Type B pancreatic cell (in vitro differentiated cells): Measurements from ENCODE around the gene COL4A2. TPM values are rescaled to one million over a fixed set of nuclear protein-coding genes. Genes with fewer than 3 reads are reported as not detected.
A peak's percentile ranks its signal among the peaks of the same experiment; 100 is the strongest.

ENCODE experiments used
- DNase-seq: peaks from one replicate; pipeline ENCODE4 v3.0.0; 2021; ENCODE audit warnings: mixed read lengths; ENCODE audit not compliant: unreplicated experiment; ENCODE audit errors: extremely low spot score
- H3K27ac Mint-ChIP-seq: 2 replicates; pipeline ENCODE4 v1.8.0; 2021; ENCODE audit warnings: mild to moderate bottlenecking, mixed read lengths
- H3K27me3 Mint-ChIP-seq: 2 replicates; pipeline ENCODE4 v1.8.0; 2021; ENCODE audit warnings: mixed read lengths
- H3K36me3 Mint-ChIP-seq: 2 replicates; pipeline ENCODE4 v1.8.0; 2021; ENCODE audit warnings: mixed read lengths
- H3K4me1 Mint-ChIP-seq: one replicate; pipeline ENCODE4 v1.8.0; 2021; ENCODE audit warnings: mixed read lengths; ENCODE audit not compliant: unreplicated experiment
- H3K4me3 Mint-ChIP-seq: 2 replicates; pipeline ENCODE4 v1.8.0; 2021; ENCODE audit warnings: mild to moderate bottlenecking, mixed read lengths
- H3K9me3 Mint-ChIP-seq: 2 replicates; pipeline ENCODE4 v1.8.0; 2021; ENCODE audit warnings: mixed read lengths
- total RNA-seq: library from RNA; stranded (reverse); gene quantifications from 2 replicates; pipeline ENCODE4 v1.2.1, GENCODE V29; 2021; ENCODE audit warnings: low replicate concordance
- TF ChIP-seq, protein P1 (sequence below): fragments of 200-600 bp; sonication (generic); conservative IDR thresholded peaks from 2 replicates; pipeline ENCODE4 v1.5.0; 2021; ENCODE audit warnings: antibody characterized with exemption, mild to moderate bottlenecking

The COL4A2 gene
- total RNA-seq, 1 donor from 2014 or later, result 145 TPM

DNA sequence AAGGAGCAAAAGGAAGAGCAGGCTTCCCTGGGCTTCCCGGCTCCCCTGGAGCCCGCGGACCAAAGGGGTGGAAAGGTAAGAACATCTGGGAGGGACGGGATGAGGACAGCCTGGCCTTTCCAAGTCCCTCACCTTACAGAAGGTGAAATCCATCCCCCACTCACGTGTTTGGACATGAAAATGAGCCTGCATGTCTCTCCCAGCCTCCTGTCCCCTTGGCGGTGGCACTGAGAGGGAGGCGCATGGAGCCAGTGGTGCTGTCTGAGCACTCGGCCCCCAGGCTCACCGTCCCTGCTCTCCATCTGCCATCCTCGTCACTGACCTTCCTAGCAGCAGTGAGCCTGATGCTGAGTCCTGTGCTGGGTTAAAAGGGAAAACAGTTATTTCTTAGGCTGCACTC is 150.3 kb downstream of the COL4A2 start:
- Mint-ChIP-seq H3K9me3 (no peaks in the 10 kb centered on the region), H3K4me3 (no peak overlapping the region), H3K4me1 (peaks cover 6% of the 10 kb centered on the region), H3K27me3 (no peaks in the 10 kb centered on the region), H3K36me3 (peaks cover 1% of the 10 kb centered on the region), H3K27ac (peak overlapping the region; percentile 23)
- TF ChIP-seq, protein P1, sequence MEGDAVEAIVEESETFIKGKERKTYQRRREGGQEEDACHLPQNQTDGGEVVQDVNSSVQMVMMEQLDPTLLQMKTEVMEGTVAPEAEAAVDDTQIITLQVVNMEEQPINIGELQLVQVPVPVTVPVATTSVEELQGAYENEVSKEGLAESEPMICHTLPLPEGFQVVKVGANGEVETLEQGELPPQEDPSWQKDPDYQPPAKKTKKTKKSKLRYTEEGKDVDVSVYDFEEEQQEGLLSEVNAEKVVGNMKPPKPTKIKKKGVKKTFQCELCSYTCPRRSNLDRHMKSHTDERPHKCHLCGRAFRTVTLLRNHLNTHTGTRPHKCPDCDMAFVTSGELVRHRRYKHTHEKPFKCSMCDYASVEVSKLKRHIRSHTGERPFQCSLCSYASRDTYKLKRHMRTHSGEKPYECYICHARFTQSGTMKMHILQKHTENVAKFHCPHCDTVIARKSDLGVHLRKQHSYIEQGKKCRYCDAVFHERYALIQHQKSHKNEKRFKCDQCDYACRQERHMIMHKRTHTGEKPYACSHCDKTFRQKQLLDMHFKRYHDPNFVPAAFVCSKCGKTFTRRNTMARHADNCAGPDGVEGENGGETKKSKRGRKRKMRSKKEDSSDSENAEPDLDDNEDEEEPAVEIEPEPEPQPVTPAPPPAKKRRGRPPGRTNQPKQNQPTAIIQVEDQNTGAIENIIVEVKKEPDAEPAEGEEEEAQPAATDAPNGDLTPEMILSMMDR, result no peak
- DNase-seq, result no peak

DNA sequence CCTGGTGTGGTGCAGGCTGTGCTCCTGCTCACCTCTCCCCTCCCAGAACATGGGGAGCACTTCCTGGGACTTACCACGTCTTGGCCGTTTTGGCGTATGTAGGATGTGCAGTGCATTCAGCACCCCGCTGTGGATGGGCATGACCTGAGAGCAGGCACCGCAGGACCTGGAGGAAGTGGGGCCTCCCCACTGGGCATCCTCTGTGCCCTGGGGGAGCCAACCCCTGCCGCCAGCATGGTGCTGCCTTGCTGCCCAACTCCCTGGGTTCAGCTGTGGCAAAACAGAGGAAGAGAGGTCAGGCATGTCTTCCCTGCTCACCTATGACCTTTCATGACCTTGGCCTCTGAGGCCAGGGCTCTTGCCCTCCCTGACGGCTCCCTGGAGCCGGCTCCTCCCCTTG is 150.9 kb downstream of the COL4A2 start:
- Mint-ChIP-seq H3K4me1 (peaks cover 6% of the 10 kb centered on the region), H3K27me3 (no peaks in the 10 kb centered on the region), H3K36me3 (peaks cover 8% of the 10 kb centered on the region), H3K27ac (no peak overlapping the region), H3K4me3 (no peak overlapping the region), H3K9me3 (no peaks in the 10 kb centered on the region)
- no peak for DNase-seq
- TF ChIP-seq, protein P1, result no peak

DNA sequence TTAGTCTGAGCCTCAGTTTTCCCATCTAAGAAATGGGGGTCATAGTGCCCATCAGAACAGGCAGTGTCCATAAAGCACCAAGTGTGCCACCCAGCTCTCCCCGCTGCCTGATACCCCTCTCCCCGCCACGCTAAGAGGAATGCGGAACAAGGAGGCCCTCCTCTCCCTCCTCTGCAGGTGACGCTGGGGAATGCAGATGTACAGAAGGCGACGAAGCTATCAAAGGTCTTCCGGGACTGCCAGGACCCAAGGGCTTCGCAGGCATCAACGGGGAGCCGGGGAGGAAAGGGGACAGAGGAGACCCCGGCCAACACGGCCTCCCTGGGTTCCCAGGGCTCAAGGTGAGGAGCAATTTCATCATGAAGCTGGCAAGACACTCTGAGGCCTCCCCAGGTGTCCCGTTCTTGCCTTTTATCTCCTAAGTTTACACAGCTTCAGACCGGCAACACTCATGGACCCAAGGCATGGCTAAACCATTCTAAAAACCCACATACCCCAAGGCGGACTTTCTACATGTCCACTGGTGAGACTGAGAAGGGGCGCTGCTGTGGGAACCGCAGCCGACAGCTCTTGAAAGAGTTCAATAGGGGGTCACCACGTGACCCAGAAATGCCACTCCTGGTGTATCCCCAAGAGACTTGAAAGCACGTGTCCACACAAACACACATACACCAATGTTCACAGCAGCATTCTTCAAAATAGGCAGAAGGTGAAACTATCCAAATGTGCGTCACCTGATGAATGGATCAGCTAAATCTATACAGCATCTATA is 151.7 kb downstream of the COL4A2 start:
- Mint-ChIP-seq H3K36me3 (peaks cover 11% of the 10 kb centered on the region), H3K27me3 (no peaks in the 10 kb centered on the region), H3K4me1 (peaks cover 6% of the 10 kb centered on the region), H3K4me3 (no peak overlapping the region), H3K27ac (no peak overlapping the region), H3K9me3 (no peaks in the 10 kb centered on the region)
- no peak for DNase-seq
- TF ChIP-seq, protein P1, result no peak

DNA sequence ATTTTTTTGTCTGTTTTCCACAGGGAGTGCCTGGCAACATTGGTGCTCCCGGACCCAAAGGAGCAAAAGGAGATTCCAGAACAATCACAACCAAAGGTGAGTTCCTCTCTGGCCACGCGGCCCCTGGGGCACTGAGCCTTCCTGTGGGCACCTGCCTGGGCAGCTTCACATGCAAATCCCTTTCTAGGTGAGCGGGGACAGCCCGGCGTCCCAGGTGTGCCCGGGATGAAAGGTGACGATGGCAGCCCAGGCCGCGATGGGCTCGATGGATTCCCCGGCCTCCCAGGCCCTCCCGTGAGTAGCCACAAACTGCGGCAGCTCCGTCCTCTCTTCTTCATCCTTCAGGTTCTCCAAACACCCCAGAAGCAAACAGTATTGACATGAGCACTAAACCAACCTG is 155.0 kb downstream of the COL4A2 start:
- Mint-ChIP-seq H3K27me3 (no peaks in the 10 kb centered on the region), H3K36me3 (peaks cover 11% of the 10 kb centered on the region), H3K27ac (no peak overlapping the region), H3K9me3 (no peaks in the 10 kb centered on the region), H3K4me1 (no peaks in the 10 kb centered on the region), H3K4me3 (no peak overlapping the region)
- TF ChIP-seq, protein P1, result no peak
- no peak for DNase-seq

DNA sequence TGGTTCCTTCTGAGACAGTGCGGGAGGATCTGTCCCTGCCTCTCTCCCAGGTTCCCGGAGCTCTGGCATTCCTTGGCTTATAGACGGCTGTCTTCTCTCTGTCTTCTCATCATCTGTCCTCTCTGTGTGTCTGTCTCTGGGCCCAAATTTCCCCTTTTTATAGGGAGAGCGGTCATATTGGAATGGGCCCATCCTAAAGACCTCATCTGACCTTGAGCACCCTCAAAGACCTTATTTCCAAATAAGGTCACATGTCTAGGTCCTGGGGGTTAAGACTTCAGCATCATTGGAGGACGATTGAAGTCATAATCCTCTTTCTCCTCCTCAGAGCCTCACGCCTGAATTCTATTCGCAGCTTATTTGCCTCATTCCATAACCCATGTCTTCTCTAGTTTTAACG is 156.1 kb downstream of the COL4A2 start:
- Mint-ChIP-seq H3K27ac (no peak overlapping the region), H3K36me3 (peaks cover 11% of the 10 kb centered on the region), H3K4me1 (no peaks in the 10 kb centered on the region), H3K4me3 (no peak overlapping the region), H3K9me3 (no peaks in the 10 kb centered on the region), H3K27me3 (no peaks in the 10 kb centered on the region)
- TF ChIP-seq, protein P1, result no peak
- no peak for DNase-seq
